HEK293 (cell line): ENCODE data around the gene TCEA2.
A peak's percentile ranks its signal among the peaks of the same experiment; 100 is the strongest.

Source experiments
- CTCF ChIA-PET: fragments of 350-600 bp; formaldehyde crosslinking; extraction: SDS; loops from one replicate; lab custom pipeline; 2021; ENCODE audit warnings: antibody characterized with exemption; lab: Yijun Ruan, JAX
- POLR2A ChIA-PET: fragments of 300-600 bp; formaldehyde crosslinking; extraction: SDS; loops from one replicate; lab custom pipeline; 2020; ENCODE audit warnings: antibody characterized with exemption, inconsistent platforms; lab: Yijun Ruan, JAX
- H3K27ac ChIP-seq: fragments of 200-500 bp; sonication (Bioruptor generic); 2 replicates; pipeline ENCODE4 v1.5.1; 2014; ENCODE audit warnings: low read depth, low read length, control low read depth, inconsistent platforms; ENCODE audit errors: extremely low read depth
- H3K36me3 ChIP-seq, 2 experiments: fragments of 200-500 bp in 1 of 2; sonication (Bioruptor generic) in 1 of 2; 1 replicate in 1 of 2; 2 replicates in 1 of 2; pipeline ENCODE4 v1.5.1; 2014 to 2017; ENCODE audit warnings: inconsistent platforms in 2 of 2, low read length in 2 of 2; ENCODE audit not compliant: control insufficient read depth in 2 of 2, insufficient read depth in 1 of 2
- H3K4me1 ChIP-seq: fragments of 200-500 bp; sonication (Bioruptor generic); 2 replicates; pipeline ENCODE4 v1.5.1; 2014; ENCODE audit warnings: mild to moderate bottlenecking, low read length, inconsistent platforms; ENCODE audit not compliant: control insufficient read depth, insufficient read depth
- H3K4me3 ChIP-seq: 2 replicates; pipeline ENCODE4 v1.5.1; 2011; ENCODE audit warnings: low read depth, mild to moderate bottlenecking, control low read depth, low read length, moderate library complexity
- H3K9me3 ChIP-seq: fragments of 200-500 bp; sonication (Bioruptor generic); 2 replicates; pipeline ENCODE4 v1.5.1; 2014; ENCODE audit warnings: low read depth, low read length, inconsistent platforms; ENCODE audit not compliant: control insufficient read depth, insufficient read depth
- OVOL3 ChIP-seq: fragments of 450-650 bp; formaldehyde crosslinking; IDR thresholded peaks from 2 replicates; pipeline ENCODE4 v1.5.1; 2016; ENCODE audit warnings: missing biosample characterization, missing genetic modification characterization
- ZBTB8A ChIP-seq: fragments of 450-650 bp; formaldehyde crosslinking; IDR thresholded peaks from 2 replicates; pipeline ENCODE4 v1.5.1; 2016; ENCODE audit warnings: missing biosample characterization, missing genetic modification characterization
- ZFP37 ChIP-seq: fragments of 450-650 bp; formaldehyde crosslinking; IDR thresholded peaks from 2 replicates; pipeline ENCODE4 v1.5.1; 2016; ENCODE audit warnings: missing biosample characterization, missing genetic modification characterization
- ZNF121 ChIP-seq: fragments of 450-650 bp; formaldehyde crosslinking; IDR thresholded peaks from 2 replicates; pipeline ENCODE4 v1.5.1; 2016; ENCODE audit warnings: missing biosample characterization, missing genetic modification characterization
- ZNF19 ChIP-seq: fragments of 450-650 bp; formaldehyde crosslinking; IDR thresholded peaks from 2 replicates; pipeline ENCODE4; 2016; ENCODE audit warnings: missing biosample characterization, missing genetic modification characterization, low read depth
- ZNF274 ChIP-seq, 2 experiments: fragments of 200-500 bp in 1 of 2; fragments of 450-650 bp in 1 of 2; sonication (Bioruptor generic) in 1 of 2; formaldehyde crosslinking in 1 of 2; IDR thresholded peaks; 2 replicates each; pipeline versions ENCODE4 v1.5.1 to v1.6.1; 2014 to 2016; ENCODE audit warnings: borderline replicate concordance in 1 of 2, inconsistent platforms in 1 of 2, low read length in 1 of 2, missing biosample characterization in 1 of 2, missing genetic modification characterization in 1 of 2
- ZNF394 ChIP-seq: fragments of 450-650 bp; formaldehyde crosslinking; IDR thresholded peaks from 2 replicates; pipeline ENCODE4 v1.5.1; 2016; ENCODE audit warnings: missing biosample characterization, missing genetic modification characterization, mild to moderate bottlenecking, moderate library complexity, borderline replicate concordance
- ZNF404 ChIP-seq: fragments of 450-650 bp; formaldehyde crosslinking; IDR thresholded peaks from 2 replicates; pipeline ENCODE4 v1.5.1; 2017; ENCODE audit warnings: missing biosample characterization, missing genetic modification characterization
- ZNF433 ChIP-seq: fragments of 450-650 bp; formaldehyde crosslinking; IDR thresholded peaks from 2 replicates; pipeline ENCODE4 v1.5.1; 2016; ENCODE audit warnings: missing biosample characterization, missing genetic modification characterization, low read depth
- ZNF48 ChIP-seq: fragments of 450-650 bp; formaldehyde crosslinking; IDR thresholded peaks from 2 replicates; pipeline ENCODE4 v1.5.1; 2016; ENCODE audit warnings: missing biosample characterization, missing genetic modification characterization
- ZNF544 ChIP-seq: fragments of 450-650 bp; formaldehyde crosslinking; IDR thresholded peaks from 2 replicates; pipeline ENCODE4 v1.5.0; 2017; ENCODE audit warnings: missing biosample characterization, missing genetic modification characterization
- ZNF596 ChIP-seq: fragments of 450-650 bp; IDR thresholded peaks from 2 replicates; pipeline ENCODE4 v1.5.0; 2018; ENCODE audit warnings: missing biosample characterization, mild to moderate bottlenecking, missing genetic modification characterization, moderate library complexity
- ZNF621 ChIP-seq: fragments of 450-650 bp; formaldehyde crosslinking; IDR thresholded peaks from 2 replicates; pipeline ENCODE4 v1.5.1; 2017; ENCODE audit warnings: missing biosample characterization, missing genetic modification characterization
- ZNF629 ChIP-seq: fragments of 450-650 bp; formaldehyde crosslinking; IDR thresholded peaks from 2 replicates; pipeline ENCODE4 v1.5.1; 2017; ENCODE audit warnings: missing biosample characterization, missing genetic modification characterization
- ZXDB ChIP-seq: fragments of 450-650 bp; formaldehyde crosslinking; IDR thresholded peaks from 2 replicates; pipeline ENCODE4 v1.5.1; 2016; ENCODE audit warnings: missing biosample characterization, missing genetic modification characterization
- TF ChIP-seq, protein P1 (sequence below): fragments of 450-650 bp; formaldehyde crosslinking; IDR thresholded peaks from 2 replicates; pipeline ENCODE4 v1.5.1; 2016; ENCODE audit warnings: missing biosample characterization, missing genetic modification characterization
- TF ChIP-seq, protein P2 (sequence below): fragments of 450-650 bp; formaldehyde crosslinking; IDR thresholded peaks from 2 replicates; pipeline ENCODE4 v1.5.0; 2017; ENCODE audit warnings: missing biosample characterization, missing genetic modification characterization, borderline replicate concordance
- TF ChIP-seq, protein P3 (sequence below): fragments of 450-650 bp; formaldehyde crosslinking; IDR thresholded peaks from 2 replicates; pipeline ENCODE4 v1.5.1; 2016; ENCODE audit warnings: missing biosample characterization, missing genetic modification characterization
- TF ChIP-seq, protein P4 (sequence below): fragments of 450-650 bp; formaldehyde crosslinking; IDR thresholded peaks from 2 replicates; pipeline ENCODE4 v1.5.1; 2017; ENCODE audit warnings: missing biosample characterization, missing genetic modification characterization
- TF ChIP-seq, protein P5 (sequence below): fragments of 450-650 bp; formaldehyde crosslinking; IDR thresholded peaks from 2 replicates; pipeline ENCODE4 v1.5.1; 2017; ENCODE audit warnings: missing biosample characterization, missing genetic modification characterization

The TCEA2 gene

DNA sequence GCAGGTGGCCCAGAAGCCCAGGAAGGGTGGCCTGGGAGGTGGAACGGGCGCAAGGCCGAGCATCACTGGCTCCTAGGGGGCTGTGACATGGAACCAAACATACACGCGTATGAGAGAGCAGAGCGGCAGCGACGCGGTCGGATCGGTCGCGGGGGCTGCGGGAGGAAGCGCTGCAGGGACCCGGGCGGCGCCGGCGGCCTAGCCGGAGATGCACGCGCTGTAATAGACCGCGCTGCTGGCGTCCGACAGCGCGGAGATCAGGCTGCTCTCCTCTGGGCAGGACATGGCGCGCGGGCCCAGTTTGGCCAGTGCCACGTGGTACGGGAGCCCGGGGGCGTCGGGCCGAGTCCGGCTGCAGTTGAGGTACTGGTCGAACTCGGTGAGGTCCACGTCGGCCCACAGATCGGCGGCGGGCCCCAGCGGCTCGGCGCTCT lies 15.0 kb upstream of the TCEA2 start:
- H3K36me3 ChIP-seq = peaks cover 0 to 5% of the 10 kb centered on the region in 2 experiments; a peak in 1 of 3 replicates
- CTCF ChIA-PET = interaction anchor here (0.7 kb wide), 1 partner anchor 35 kb away, joined by 3 read pairs; no protein-coding TSS in a partner anchor
- POLR2A ChIA-PET = interaction anchor here (1.3 to 1.4 kb wide), 2 partner anchors 9 to 15 kb away, joined by 4 to 5 read pairs; partner anchors contain the start of gene TCEA2
- H3K4me3 ChIP-seq = no peak overlapping the region
- no peak overlapping the region for H3K27ac ChIP-seq
- no peaks in the 10 kb centered on the region for H3K9me3 ChIP-seq
- TF ChIP-seq ZBTB8A = 0 out of 2 replicates have a peak, but pooled peaks have one; percentile 22
- no peak for TF ChIP-seq ZNF19
- peaks cover 6% of the 10 kb centered on the region for H3K4me1 ChIP-seq

DNA sequence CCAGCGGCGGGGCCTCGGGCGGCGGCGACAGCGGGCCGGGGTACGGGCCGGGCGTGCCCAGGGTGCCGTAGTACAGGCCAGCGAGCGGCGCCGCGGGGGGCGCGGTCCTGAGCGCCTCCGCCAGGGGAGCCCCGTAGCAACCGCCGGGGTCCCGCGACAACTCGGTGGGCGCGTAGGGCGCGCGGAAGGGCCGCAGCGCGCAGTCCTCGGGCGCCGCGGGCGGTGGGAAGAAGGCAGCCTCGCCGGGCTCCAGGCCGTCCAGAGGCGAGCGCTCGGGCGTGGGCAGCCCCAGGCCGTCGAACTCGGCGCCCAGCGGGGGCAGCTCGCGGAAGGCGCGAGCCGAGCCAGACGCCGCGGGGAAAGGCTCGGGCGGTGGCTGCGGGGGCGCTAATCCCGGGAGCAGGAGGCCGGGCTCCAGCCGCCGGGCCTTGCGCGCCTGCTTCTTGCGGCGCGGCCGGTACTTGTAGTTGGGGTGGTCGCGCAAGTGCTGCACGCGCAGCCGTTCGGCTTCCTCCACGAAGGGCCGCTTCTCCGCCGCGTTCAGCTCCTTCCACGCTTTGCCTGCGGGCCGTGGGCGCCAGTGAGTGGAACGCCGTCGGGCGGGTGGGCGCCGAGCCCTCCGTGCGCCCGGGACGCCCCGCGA lies 14.5 kb upstream of the TCEA2 start:
- Histone ChIP-seq H3K9me3 (no peaks in the 10 kb centered on the region), H3K36me3 (peaks cover 0 to 5% of the 10 kb centered on the region in 2 experiments; a peak in 1 of 3 replicates)
- CTCF ChIA-PET = no interaction called here
- TF ChIP-seq ZNF274 (IDR thresholded peaks at IDR 0.05; ENCODE audit: low read length) = no peak
- no peak for TF ChIP-seq ZNF274 (tag by site-specific recombination; IDR thresholded peaks at IDR 0.05; ENCODE audit: borderline replicate concordance)
- no peak for TF ChIP-seq ZFP37 (tag by site-specific recombination)
- TF ChIP-seq ZNF544 = no peak
- TF ChIP-seq, protein P1, sequence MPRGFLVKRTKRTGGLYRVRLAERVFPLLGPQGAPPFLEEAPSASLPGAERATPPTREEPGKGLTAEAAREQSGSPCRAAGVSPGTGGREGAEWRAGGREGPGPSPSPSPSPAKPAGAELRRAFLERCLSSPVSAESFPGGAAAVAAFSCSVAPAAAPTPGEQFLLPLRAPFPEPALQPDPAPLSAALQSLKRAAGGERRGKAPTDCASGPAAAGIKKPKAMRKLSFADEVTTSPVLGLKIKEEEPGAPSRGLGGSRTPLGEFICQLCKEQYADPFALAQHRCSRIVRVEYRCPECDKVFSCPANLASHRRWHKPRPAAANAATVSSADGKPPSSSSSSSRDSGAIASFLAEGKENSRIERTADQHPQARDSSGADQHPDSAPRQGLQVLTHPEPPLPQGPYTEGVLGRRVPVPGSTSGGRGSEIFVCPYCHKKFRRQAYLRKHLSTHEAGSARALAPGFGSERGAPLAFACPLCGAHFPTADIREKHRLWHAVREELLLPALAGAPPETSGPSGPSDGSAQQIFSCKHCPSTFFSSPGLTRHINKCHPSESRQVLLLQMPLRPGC (tag by site-specific recombination) = no peak
- TF ChIP-seq, protein P2, sequence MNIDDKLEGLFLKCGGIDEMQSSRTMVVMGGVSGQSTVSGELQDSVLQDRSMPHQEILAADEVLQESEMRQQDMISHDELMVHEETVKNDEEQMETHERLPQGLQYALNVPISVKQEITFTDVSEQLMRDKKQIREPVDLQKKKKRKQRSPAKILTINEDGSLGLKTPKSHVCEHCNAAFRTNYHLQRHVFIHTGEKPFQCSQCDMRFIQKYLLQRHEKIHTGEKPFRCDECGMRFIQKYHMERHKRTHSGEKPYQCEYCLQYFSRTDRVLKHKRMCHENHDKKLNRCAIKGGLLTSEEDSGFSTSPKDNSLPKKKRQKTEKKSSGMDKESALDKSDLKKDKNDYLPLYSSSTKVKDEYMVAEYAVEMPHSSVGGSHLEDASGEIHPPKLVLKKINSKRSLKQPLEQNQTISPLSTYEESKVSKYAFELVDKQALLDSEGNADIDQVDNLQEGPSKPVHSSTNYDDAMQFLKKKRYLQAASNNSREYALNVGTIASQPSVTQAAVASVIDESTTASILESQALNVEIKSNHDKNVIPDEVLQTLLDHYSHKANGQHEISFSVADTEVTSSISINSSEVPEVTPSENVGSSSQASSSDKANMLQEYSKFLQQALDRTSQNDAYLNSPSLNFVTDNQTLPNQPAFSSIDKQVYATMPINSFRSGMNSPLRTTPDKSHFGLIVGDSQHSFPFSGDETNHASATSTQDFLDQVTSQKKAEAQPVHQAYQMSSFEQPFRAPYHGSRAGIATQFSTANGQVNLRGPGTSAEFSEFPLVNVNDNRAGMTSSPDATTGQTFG = no peak
- TF ChIP-seq, protein P3, sequence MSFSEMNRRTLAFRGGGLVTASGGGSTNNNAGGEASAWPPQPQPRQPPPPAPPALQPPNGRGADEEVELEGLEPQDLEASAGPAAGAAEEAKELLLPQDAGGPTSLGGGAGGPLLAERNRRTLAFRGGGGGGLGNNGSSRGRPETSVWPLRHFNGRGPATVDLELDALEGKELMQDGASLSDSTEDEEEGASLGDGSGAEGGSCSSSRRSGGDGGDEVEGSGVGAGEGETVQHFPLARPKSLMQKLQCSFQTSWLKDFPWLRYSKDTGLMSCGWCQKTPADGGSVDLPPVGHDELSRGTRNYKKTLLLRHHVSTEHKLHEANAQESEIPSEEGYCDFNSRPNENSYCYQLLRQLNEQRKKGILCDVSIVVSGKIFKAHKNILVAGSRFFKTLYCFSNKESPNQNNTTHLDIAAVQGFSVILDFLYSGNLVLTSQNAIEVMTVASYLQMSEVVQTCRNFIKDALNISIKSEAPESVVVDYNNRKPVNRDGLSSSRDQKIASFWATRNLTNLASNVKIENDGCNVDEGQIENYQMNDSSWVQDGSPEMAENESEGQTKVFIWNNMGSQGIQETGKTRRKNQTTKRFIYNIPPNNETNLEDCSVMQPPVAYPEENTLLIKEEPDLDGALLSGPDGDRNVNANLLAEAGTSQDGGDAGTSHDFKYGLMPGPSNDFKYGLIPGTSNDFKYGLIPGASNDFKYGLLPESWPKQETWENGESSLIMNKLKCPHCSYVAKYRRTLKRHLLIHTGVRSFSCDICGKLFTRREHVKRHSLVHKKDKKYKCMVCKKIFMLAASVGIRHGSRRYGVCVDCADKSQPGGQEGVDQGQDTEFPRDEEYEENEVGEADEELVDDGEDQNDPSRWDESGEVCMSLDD (tag by site-specific recombination) = no peak
- TF ChIP-seq ZNF121 (tag by site-specific recombination) = no peak
- TF ChIP-seq ZNF621 (tag by site-specific recombination) = no peak
- TF ChIP-seq ZXDB (tag by site-specific recombination) = no peak
- TF ChIP-seq ZNF629 (tag by site-specific recombination) = no peak
- TF ChIP-seq ZNF596 = no peak
- TF ChIP-seq ZNF48 (tag by site-specific recombination) = no peak
- TF ChIP-seq OVOL3 (tag by site-specific recombination) = no peak
- TF ChIP-seq ZNF394 (tag by site-specific recombination) = no peak
- no peak for TF ChIP-seq ZNF433 (tag by site-specific recombination)
- TF ChIP-seq, protein P4, sequence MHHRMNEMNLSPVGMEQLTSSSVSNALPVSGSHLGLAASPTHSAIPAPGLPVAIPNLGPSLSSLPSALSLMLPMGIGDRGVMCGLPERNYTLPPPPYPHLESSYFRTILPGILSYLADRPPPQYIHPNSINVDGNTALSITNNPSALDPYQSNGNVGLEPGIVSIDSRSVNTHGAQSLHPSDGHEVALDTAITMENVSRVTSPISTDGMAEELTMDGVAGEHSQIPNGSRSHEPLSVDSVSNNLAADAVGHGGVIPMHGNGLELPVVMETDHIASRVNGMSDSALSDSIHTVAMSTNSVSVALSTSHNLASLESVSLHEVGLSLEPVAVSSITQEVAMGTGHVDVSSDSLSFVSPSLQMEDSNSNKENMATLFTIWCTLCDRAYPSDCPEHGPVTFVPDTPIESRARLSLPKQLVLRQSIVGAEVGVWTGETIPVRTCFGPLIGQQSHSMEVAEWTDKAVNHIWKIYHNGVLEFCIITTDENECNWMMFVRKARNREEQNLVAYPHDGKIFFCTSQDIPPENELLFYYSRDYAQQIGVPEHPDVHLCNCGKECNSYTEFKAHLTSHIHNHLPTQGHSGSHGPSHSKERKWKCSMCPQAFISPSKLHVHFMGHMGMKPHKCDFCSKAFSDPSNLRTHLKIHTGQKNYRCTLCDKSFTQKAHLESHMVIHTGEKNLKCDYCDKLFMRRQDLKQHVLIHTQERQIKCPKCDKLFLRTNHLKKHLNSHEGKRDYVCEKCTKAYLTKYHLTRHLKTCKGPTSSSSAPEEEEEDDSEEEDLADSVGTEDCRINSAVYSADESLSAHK (tag by site-specific recombination) = no peak
- TF ChIP-seq ZNF404 (tag by site-specific recombination) = no peak
- TF ChIP-seq, protein P5, sequence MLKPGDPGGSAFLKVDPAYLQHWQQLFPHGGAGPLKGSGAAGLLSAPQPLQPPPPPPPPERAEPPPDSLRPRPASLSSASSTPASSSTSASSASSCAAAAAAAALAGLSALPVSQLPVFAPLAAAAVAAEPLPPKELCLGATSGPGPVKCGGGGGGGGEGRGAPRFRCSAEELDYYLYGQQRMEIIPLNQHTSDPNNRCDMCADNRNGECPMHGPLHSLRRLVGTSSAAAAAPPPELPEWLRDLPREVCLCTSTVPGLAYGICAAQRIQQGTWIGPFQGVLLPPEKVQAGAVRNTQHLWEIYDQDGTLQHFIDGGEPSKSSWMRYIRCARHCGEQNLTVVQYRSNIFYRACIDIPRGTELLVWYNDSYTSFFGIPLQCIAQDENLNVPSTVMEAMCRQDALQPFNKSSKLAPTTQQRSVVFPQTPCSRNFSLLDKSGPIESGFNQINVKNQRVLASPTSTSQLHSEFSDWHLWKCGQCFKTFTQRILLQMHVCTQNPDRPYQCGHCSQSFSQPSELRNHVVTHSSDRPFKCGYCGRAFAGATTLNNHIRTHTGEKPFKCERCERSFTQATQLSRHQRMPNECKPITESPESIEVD (tag by site-specific recombination) = no peak
- TF ChIP-seq, all 188 proteins: peak for 0
- H3K27ac ChIP-seq = no peak overlapping the region
- peaks cover 6% of the 10 kb centered on the region for H3K4me1 ChIP-seq
- POLR2A ChIA-PET = interaction anchor here (1.4 kb wide), 1 partner anchor 9 kb away, joined by 4 read pairs; no protein-coding TSS in a partner anchor
- no peak overlapping the region for H3K4me3 ChIP-seq
